AG10803 (cell line): Measurements from ENCODE around the gene VEGFB.

Experiments used
- DNase-seq: peaks from one replicate; pipeline ENCODE4 v3.0.0; 2010; ENCODE audit warnings: low read depth
- H3K4me3 ChIP-seq: 2 replicates; pipeline ENCODE4 v1.5.1; 2011; ENCODE audit warnings: mild to moderate bottlenecking, low read length, control low read depth
- CTCF ChIP-seq: conservative IDR thresholded peaks from 2 replicates; pipeline ENCODE4 v1.5.1; 2011; ENCODE audit warnings: mild to moderate bottlenecking, low read length, control low read depth, inconsistent platforms

VEGFB gene

GRCh38 chr11:64229090-64229743 is 5.2 kb upstream of the VEGFB start:
- TF ChIP-seq CTCF: no peak
- no peak for DNase-seq
- H3K4me3 ChIP-seq: no peak overlapping the region

- no peak for DNase-seq
- peak overlapping the region; percentile 81 for H3K4me3 ChIP-seq
- no peak for TF ChIP-seq CTCF
Measured at GRCh38 chr11:64229744-64230170, 4.6 kb upstream of the VEGFB start.

- no peak for TF ChIP-seq CTCF
- peak within 1 kb of the TSS; percentile 81 for H3K4me3 ChIP-seq
- DNase-seq: peak; percentile 70
Measured at GRCh38 chr11:64230171-64230984, 4.0 kb upstream of the VEGFB start, which contains the start of gene DNAJC4. DNAJC4 (plus strand) TSS chr11:64230548; CDS start chr11:64230855, 307 bp downstream.

GRCh38 chr11:64230985-64231365 is 3.4 kb upstream of the VEGFB start:
- H3K4me3 ChIP-seq: peak overlapping the region; percentile 81
- no peak for TF ChIP-seq CTCF
- no peak for DNase-seq

GRCh38 chr11:64231546-64231945 is 2.8 kb upstream of the VEGFB start:
- no peak for DNase-seq
- TF ChIP-seq CTCF: no peak
- H3K4me3 ChIP-seq: no peak overlapping the region

- no peak overlapping the region for H3K4me3 ChIP-seq
- DNase-seq: no peak
- TF ChIP-seq CTCF: no peak
Measured at GRCh38 chr11:64232182-64232966, 2.0 kb upstream of the VEGFB start.
